ENCODE measurements around the gene SNRPD2.

DNA sequence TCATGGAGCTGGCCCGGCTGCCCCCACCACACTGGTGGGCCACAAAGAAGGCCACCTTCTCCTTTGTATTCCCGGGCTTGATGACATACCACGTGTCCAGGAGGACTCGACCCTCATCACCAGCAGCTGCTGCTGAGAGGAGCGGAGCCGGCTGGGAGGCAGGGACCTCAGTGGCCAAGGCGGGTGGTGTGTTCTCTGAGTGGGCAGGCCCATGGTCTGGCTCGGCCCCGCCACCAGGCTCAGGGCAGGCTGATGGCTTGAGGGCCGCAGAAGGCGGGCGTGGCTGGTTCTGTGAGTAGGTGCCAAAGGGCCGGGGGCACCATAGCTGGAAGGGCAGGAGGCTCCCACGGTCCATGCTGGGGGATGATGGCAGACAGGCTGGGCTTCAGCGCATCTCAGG lies 21.4 kb upstream of the SNRPD2 start:
- no peak for TF ChIP-seq POLR2A (IDR thresholded peaks at IDR 0.05)
- no peak for TF ChIP-seq CTCF (IDR thresholded peaks at IDR 0.05)

All from vagina (tissue), 2 donors.